GM19035 (cell line): ENCODE results near the gene SEL1L3.

ENCODE experiments used
- ATAC-seq: cut with Tn5 transposase; IDR thresholded peaks from one replicate; pipeline ENCODE4 v1.9.1; 2021; ENCODE audit not compliant: unreplicated experiment

The SEL1L3 gene

GRCh38 chr4:25821267-25821666, 41.5 kb downstream of the SEL1L3 start:
- no peak for ATAC-seq

DNA sequence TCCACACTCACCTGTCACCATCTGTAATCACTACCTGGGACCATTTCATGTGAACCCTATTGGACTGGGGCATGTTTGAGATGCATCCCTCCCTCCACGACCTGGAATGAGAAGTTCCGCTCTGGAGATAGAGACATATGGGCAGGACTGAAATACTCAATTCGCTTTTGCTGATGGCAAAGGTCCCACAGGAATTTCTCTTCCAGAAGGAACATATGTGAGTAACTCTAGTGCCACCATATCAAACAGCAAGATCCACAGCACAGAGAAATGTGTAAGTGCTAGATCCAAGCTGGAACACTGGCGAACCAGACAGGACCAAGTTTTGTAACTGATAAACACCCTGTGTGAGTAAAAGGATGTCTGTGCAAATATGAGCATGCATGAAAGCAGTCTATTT, 43.9 kb downstream of the SEL1L3 start:
- ATAC-seq, result no peak

GRCh38 chr4:25818371-25818871, 44.4 kb downstream of the SEL1L3 start:
- ATAC-seq, result no peak

GRCh38 chr4:25817059-25817681, 45.6 kb downstream of the SEL1L3 start:
- ATAC-seq, result no peak

DNA sequence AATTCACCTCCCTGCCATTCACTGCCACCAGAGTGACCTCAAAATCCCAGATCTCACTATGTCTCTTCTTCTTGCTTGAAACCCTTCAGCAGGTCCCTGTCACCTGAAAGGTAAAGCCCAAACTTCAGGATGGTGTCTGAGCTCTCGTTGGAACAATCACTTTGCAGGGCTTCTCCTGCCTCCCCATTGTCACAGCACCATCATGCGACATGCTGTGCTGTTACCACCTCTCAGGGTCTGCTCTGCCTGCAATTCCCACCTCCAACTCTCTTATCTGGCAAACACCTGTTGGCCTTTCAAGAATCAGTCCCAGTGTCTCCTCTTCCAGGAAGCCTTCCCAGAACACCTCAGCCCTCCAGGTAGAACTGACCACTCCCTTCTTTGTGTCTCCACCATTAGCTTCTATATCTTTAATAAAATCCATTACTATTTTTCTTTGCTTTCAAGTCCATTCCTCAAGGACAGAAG, 46.2 kb downstream of the SEL1L3 start:
- no peak for ATAC-seq

- ATAC-seq, result no peak
These were observed 47.2 kb downstream of the SEL1L3 start for GRCh38 chr4:25815586-25815985.

DNA sequence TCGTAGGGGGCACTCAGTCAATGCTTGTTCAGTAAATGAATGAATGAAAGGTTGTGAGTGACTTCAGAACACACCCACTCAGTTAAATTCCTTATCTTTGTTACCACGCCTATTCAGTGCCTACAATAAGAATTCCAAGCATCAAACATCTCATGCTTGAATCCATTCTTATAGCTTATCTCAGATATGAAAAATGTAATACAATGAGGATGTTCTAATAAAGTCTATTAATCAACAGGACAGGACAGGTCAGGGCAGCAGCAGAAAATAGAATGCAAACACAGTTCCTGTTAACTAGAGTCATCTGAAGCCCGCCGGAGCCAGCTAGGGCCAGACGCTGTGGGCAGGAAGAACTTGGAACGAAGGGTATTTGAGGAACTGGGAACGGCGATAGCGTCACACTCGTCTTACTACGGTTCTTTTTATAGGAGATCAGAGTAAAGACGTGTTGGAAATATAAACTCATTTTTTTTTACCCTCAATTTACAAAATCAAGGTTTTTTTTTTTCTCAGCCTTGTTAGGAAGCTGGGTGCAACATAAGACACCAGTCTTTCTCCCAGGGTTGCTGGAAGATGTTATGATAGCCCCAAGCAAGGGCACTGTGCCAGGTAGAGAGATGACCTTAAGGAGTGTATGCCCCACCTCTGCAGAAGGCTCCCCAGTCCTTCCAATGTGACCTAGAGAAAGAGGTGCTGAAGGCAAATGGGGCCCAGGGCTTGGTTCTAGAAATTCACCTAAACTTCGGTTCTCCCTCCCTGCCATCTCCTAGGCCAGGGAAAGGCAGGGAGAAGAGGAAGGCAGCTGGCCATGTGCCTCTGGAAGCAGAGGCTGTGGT, 48.3 kb downstream of the SEL1L3 start:
- ATAC-seq, result no peak

GRCh38 chr4:25813448-25814106, 49.2 kb downstream of the SEL1L3 start:
- no peak for ATAC-seq

DNA sequence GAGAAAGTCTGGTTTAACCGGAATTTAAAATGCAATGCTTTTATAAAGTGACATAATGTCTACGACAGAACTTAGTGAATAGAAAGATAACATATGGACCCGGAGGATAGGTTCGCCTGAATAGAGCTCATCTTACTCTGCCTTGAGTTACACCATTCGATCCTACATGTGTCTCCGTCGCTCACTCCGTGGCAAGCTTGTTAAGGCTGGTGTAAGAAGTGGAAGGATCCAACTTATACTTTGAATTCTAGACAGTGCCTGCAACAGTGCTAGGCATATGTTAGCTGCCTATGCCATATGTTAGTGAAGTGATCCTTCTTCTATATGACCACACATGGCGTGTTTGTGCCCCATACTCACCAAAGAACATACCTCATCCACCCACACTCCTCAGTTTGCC, 50.9 kb downstream of the SEL1L3 start:
- no peak for ATAC-seq

DNA sequence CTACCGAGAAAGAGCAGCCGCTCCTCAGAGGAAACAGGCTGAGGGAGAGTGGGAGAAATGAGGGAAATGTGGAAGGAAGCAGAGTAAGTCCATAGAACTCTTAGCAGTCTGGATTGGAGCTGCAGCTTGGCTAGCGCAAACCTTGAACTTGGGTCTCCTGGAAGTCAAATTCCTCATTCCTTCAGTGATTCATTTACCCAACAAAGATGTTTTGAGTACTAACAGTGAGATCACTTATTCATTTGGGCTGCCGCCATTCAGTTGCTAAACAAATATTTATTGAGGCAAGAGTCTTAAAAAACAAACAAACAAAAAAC, 51.5 kb downstream of the SEL1L3 start:
- ATAC-seq, result no peak

GRCh38 chr4:25810461-25811373, 52.1 kb downstream of the SEL1L3 start:
- no peak for ATAC-seq

GRCh38 chr4:25809996-25810395, 52.8 kb downstream of the SEL1L3 start:
- ATAC-seq, result no peak

GRCh38 chr4:25807102-25807728, 55.6 kb downstream of the SEL1L3 start:
- no peak for ATAC-seq

DNA sequence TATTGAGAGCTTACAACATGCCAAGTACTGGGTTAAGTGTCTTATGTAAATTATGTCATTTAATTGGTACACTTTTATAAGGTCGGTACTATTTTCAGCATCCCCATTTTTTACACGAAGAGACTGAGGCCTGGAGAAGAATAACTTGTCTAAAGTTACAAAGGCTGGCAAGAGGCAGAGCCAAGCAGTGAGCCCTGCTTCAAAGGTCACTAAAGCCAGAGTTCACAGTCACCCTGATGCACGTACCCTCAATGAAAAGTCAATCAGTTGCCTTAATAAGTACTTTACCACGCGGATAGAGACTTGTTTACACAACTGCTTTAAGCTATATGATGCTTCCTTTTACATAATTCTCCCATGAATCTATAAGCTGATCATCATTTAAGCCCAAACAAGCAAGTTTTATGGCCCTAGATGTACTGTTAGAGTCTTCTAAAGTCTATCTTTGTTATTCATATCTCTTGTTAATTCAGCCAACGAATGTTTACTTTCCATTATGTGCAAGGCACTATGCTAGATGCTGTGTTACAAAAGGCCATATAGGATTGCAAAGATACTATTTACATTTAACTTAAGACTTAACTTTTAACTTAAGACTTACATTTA, 57.4 kb downstream of the SEL1L3 start:
- no peak for ATAC-seq

- no peak for ATAC-seq
These were observed 59.0 kb downstream of the SEL1L3 start for GRCh38 chr4:25803720-25804225.

GRCh38 chr4:25801594-25801993, 61.2 kb downstream of the SEL1L3 start:
- ATAC-seq, result no peak

- no peak for ATAC-seq
These were observed 62.5 kb downstream of the SEL1L3 start for GRCh38 chr4:25800245-25800644.

- no peak for ATAC-seq
These were observed 63.3 kb downstream of the SEL1L3 start for GRCh38 chr4:25799522-25799921.

- ATAC-seq, result no peak
These were observed 65.7 kb downstream of the SEL1L3 start for GRCh38 chr4:25797136-25797535.
